CD4-positive, alpha-beta T cell treated with Interleukin-4 for 1 hour (primary cell): ENCODE results near the gene TSSK6.

ENCODE experiments used
- DNase-seq, 2 donors: peaks; one replicate each; pipeline ENCODE4 v3.0.0-alpha.2; 2020 to 2022

Gene TSSK6

GRCh38 chr19:19529783-19530422 lies 14.6 kb upstream of the TSSK6 start:
- DNase-seq = no peak

GRCh38 chr19:19528721-19529490 lies 13.6 kb upstream of the TSSK6 start, which contains the start of gene YJEFN3:
Gene YJEFN3, plus strand, starts transcription at chr19:19528911. Its CDS starts 22 bp downstream, at chr19:19528933.
- DNase-seq = no peak

GRCh38 chr19:19527674-19528625 lies 12.6 kb upstream of the TSSK6 start:
- DNase-seq = no peak

- no peak for DNase-seq
Observed at GRCh38 chr19:19527371-19527656, 12.0 kb upstream of the TSSK6 start.

- no peak for DNase-seq
Observed at GRCh38 chr19:19526581-19527370, 11.4 kb upstream of the TSSK6 start.

GRCh38 chr19:19525611-19526380 lies 10.4 kb upstream of the TSSK6 start:
- no peak for DNase-seq

- no peak for DNase-seq
Observed at GRCh38 chr19:19524053-19524452, 8.7 kb upstream of the TSSK6 start.

GRCh38 chr19:19523177-19523576 lies 7.8 kb upstream of the TSSK6 start:
- no peak for DNase-seq

- DNase-seq = no peak
Observed at GRCh38 chr19:19520989-19521388, 5.6 kb upstream of the TSSK6 start.

GRCh38 chr19:19517235-19517619 lies 1.9 kb upstream of the TSSK6 start:
- no peak for DNase-seq

GRCh38 chr19:19515642-19516519 lies 533 bp upstream of the TSSK6 start, which contains the start of gene NDUFA13:
Gene NDUFA13, plus strand, starts transcription at chr19:19516225. Its CDS starts 14 bp downstream, at chr19:19516239.
- DNase-seq = peak; percentile 93 to 96

- DNase-seq = peak; percentile 14 to 31
Observed at GRCh38 chr19:19514215-19514657, 1.1 kb downstream of the TSSK6 start.

GRCh38 chr19:19513682-19514081 lies 1.7 kb downstream of the TSSK6 start:
- DNase-seq = no peak

GRCh38 chr19:19510432-19510831 lies 4.9 kb downstream of the TSSK6 start:
- no peak for DNase-seq

- DNase-seq = no peak
Observed at GRCh38 chr19:19508217-19508616, 7.1 kb downstream of the TSSK6 start.

- DNase-seq = no peak
Observed at GRCh38 chr19:19507354-19507753, 8.0 kb downstream of the TSSK6 start.

- DNase-seq = no peak
Observed at GRCh38 chr19:19506592-19506991, 8.8 kb downstream of the TSSK6 start.

- DNase-seq = no peak
Observed at GRCh38 chr19:19505669-19506326, 9.6 kb downstream of the TSSK6 start.

- DNase-seq = no peak
Observed at GRCh38 chr19:19504754-19505668, 10.3 kb downstream of the TSSK6 start.
